Fibroblast of lung (primary cell): ENCODE measurements around the gene SIM1. TPM values are rescaled to one million over a fixed set of nuclear protein-coding genes. Genes with fewer than 3 reads are reported as not detected.

ENCODE experiments used
- DNase-seq, 2 donors: peaks; one replicate each; pipeline versions ENCODE4 v3.0.0 to v3.0.0-alpha.2; 2010; ENCODE audit warnings: low read depth in 2 of 2
- H2AFZ ChIP-seq: 2 replicates; pipeline ENCODE4 v1.5.1; 2012; ENCODE audit warnings: low read length, control low read depth, inconsistent platforms
- H3K27ac ChIP-seq: 2 replicates; pipeline ENCODE4 v1.5.1; 2011; ENCODE audit warnings: low read length, control low read depth; ENCODE audit not compliant: insufficient read depth
- H3K27me3 ChIP-seq: 2 replicates; pipeline ENCODE4 v1.5.1; 2011; ENCODE audit warnings: mild to moderate bottlenecking, low read length; ENCODE audit not compliant: control insufficient read depth, insufficient read depth
- H3K36me3 ChIP-seq: 2 replicates; pipeline ENCODE4 v1.5.1; 2011; ENCODE audit warnings: low read length; ENCODE audit not compliant: control insufficient read depth, insufficient read depth
- H3K4me1 ChIP-seq: 2 replicates; pipeline ENCODE4 v1.5.1; 2011; ENCODE audit warnings: low read length; ENCODE audit not compliant: control insufficient read depth, insufficient read depth; ENCODE audit errors: extremely low read depth
- H3K4me2 ChIP-seq: 2 replicates; pipeline ENCODE4 v1.5.1; 2011; ENCODE audit warnings: low read length, control low read depth; ENCODE audit not compliant: insufficient read depth; ENCODE audit errors: extremely low read depth
- H3K4me3 ChIP-seq, 4 experiments: fragments of 200-600 bp in 1 of 4; sonication (generic) in 1 of 4; replicated peaks in 1 of 4; 2 replicates each; pipeline ENCODE4 v1.5.1; 2011 to 2016; ENCODE audit warnings: low read length in 4 of 4, low read depth in 3 of 4, mild to moderate bottlenecking in 3 of 4, control low read depth in 2 of 4, inconsistent platforms in 1 of 4, mixed read lengths in 1 of 4; ENCODE audit not compliant: insufficient read depth in 1 of 4; ENCODE audit errors: control extremely low read depth in 1 of 4
- H3K79me2 ChIP-seq: 2 replicates; pipeline ENCODE4 v1.5.1; 2012; ENCODE audit warnings: mild to moderate bottlenecking, low read length, inconsistent platforms; ENCODE audit not compliant: control insufficient read depth, insufficient read depth
- H3K9ac ChIP-seq: 2 replicates; pipeline ENCODE4 v1.5.1; 2011; ENCODE audit warnings: mild to moderate bottlenecking, low read length, control low read depth; ENCODE audit not compliant: insufficient read depth
- H3K9me3 ChIP-seq: 2 replicates; pipeline ENCODE4 v1.5.1; 2012; ENCODE audit warnings: low read depth, low read length; ENCODE audit not compliant: control insufficient read depth, insufficient read depth
- H4K20me1 ChIP-seq: 2 replicates; pipeline ENCODE4 v1.5.1; 2011; ENCODE audit warnings: low read length; ENCODE audit not compliant: control insufficient read depth, insufficient read depth; ENCODE audit errors: extremely low read depth
- EZH2 ChIP-seq: IDR thresholded peaks from 2 replicates; pipeline ENCODE4 v1.5.1; 2012; ENCODE audit warnings: low read length, control low read depth, mild to moderate bottlenecking; ENCODE audit errors: missing control alignments
- polyA minus RNA-seq: library from RNA; depleted of rRNA, polyadenylated mRNA; stranded (reverse); fragments of >200 nt; gene quantifications from 2 replicates; pipeline ENCODE4 v1.2.3, GENCODE V29; 2011; ENCODE audit warnings: low replicate concordance
- polyA plus RNA-seq, 2 donors: library from polyadenylated mRNA; depleted of rRNA in 1 of 2; stranded (reverse) in 1 of 2; unstranded in 1 of 2; fragments of >200 nt; gene quantifications; 2 replicates each; pipeline ENCODE4 v1.2.1, GENCODE V29; 2011 to 2012; ENCODE audit warnings: missing spikeins in 1 of 2
- total RNA-seq: library from RNA; depleted of rRNA; stranded (reverse); fragments of >200 nt; gene quantifications from 2 replicates; pipeline ENCODE4 v1.2.1, GENCODE V29; 2014
- TF ChIP-seq, protein P1 (sequence below), 2 donors: IDR thresholded peaks in 1 of 2; conservative IDR thresholded peaks in 1 of 2; 1 replicate in 1 of 2; 2 replicates in 1 of 2; pipeline ENCODE4 v1.5.1; 2011 to 2012; ENCODE audit warnings: low read length in 2 of 2, control low read depth in 1 of 2, inconsistent platforms in 1 of 2, low read depth in 1 of 2, mild to moderate bottlenecking in 1 of 2

Gene SIM1
- total RNA-seq (not detected in 2 replicates), polyA plus RNA-seq (not detected in 2 replicates), polyA minus RNA-seq (not detected in 2 replicates)
- not detected in 2 replicates for polyA plus RNA-seq (2012)

DNA sequence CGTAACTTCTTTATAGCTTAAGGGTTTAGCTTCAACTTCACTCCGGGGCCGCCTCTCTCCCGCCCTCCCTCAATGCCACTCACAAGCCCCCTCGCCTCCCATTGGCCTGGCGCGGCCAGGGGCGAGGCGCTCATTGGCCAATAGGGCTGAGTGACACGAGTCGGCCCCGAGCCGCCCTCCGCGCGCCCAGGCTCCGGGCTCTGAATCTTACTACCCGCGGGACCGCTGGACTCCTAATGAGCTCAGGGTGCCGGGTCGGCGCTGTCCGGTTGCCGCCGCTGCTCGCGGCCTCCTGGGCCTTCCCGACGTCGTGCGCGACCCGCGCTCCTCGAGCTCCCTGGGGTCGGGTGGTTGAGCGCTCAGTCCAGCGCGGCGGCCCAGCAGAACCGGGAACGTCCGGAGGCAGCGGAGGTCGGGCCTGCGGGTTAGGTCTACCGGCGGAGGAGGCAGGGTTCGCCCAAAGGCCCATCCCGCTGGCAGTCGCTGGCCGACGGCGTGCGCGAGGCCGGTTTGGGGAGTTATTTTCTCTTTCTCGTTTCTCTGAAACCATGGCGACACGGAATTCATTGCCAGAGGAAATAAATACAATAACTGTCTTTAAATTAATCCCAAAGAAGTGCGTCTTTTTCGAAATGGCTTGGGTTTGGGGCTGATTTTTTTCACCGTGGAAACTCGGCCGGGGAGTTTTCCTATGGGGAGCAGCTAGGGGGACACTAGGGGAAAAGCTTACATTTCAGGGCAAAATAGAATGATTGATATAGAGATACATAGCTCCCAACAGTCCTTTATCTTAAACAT lies at the start of gene SIM1:
SIM1 (minus strand) TSS at position 19 of the 798 bp plus-strand sequence. CDS start 1,453 bp downstream, outside the sequence.
- Histone ChIP-seq H3K9me3 (no peaks in the 10 kb centered on the region), H4K20me1 (no peaks in the 10 kb centered on the region), H3K4me2 (peak within 1 kb of the TSS; percentile 48), H3K4me1 (no peaks in the 10 kb centered on the region), H3K9ac (no peak within 1 kb of the TSS), H3K27ac (no peak within 1 kb of the TSS), H2AFZ (no peak within 1 kb of the TSS), H3K79me2 (no peaks in the 10 kb centered on the region), H3K27me3 (peaks cover 92% of the 10 kb centered on the region), H3K4me3 (peak within 1 kb of the TSS in 1 of 4 experiments; percentile 17), H3K36me3 (no peaks in the 10 kb centered on the region)
- DNase-seq, result peak; percentile 61 to 70
- TF ChIP-seq EZH2, result peak; percentile 15
- TF ChIP-seq, protein P1, sequence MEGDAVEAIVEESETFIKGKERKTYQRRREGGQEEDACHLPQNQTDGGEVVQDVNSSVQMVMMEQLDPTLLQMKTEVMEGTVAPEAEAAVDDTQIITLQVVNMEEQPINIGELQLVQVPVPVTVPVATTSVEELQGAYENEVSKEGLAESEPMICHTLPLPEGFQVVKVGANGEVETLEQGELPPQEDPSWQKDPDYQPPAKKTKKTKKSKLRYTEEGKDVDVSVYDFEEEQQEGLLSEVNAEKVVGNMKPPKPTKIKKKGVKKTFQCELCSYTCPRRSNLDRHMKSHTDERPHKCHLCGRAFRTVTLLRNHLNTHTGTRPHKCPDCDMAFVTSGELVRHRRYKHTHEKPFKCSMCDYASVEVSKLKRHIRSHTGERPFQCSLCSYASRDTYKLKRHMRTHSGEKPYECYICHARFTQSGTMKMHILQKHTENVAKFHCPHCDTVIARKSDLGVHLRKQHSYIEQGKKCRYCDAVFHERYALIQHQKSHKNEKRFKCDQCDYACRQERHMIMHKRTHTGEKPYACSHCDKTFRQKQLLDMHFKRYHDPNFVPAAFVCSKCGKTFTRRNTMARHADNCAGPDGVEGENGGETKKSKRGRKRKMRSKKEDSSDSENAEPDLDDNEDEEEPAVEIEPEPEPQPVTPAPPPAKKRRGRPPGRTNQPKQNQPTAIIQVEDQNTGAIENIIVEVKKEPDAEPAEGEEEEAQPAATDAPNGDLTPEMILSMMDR (conservative IDR thresholded peaks at IDR 0.05 in 1 of 2, IDR thresholded peaks at IDR 0.05 in 1 of 2; ENCODE audit: low read depth in 1 of 2, low read length in 2 of 2), result no peak

DNA sequence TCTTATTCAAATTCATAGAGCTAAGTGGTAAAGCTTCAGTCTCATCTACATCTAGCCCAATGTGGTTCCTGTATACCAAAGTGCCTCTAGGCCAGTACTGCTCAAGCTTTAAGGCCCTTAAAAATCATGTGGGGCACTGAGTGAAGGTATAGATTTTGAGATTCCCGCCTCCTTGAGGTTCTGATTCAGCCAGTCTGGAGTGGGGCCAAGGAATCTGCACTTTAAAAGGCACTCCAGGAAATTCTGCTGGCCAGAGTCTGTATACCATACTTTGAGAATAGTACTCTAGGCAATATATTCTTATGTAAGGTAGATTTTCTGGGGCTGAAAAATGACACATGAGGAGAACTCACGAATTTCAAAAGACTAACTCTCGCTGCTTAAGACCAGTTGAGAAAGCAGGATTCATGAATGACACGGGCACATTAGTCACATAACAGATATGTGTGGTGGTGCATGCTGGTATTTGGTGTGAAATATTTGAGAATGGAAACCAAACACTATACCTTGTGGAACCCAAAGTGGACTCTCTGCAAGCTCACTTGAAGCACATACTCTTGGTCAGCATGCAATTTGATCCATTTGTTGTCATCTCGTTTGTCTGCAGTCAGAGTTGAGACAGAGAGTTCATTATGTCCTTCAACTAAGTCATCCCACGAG lies 47.6 kb upstream of the SIM1 start:
- no peaks in the 10 kb centered on the region for H4K20me1 ChIP-seq
- DNase-seq, result peak; percentile 9 to 85
- TF ChIP-seq, protein P1 (conservative IDR thresholded peaks at IDR 0.05 in 1 of 2, IDR thresholded peaks at IDR 0.05 in 1 of 2; ENCODE audit: low read depth in 1 of 2, low read length in 2 of 2), result no peak
- TF ChIP-seq EZH2, result no peak
- no peaks in the 10 kb centered on the region for H3K9me3 ChIP-seq
- no peaks in the 10 kb centered on the region for H3K36me3 ChIP-seq
- H3K4me2 ChIP-seq, result no peak overlapping the region
- H3K27me3 ChIP-seq, result no peaks in the 10 kb centered on the region
- no peak overlapping the region for H2AFZ ChIP-seq
- no peak overlapping the region for H3K4me3 ChIP-seq
- no peak overlapping the region for H3K27ac ChIP-seq
- H3K79me2 ChIP-seq, result no peaks in the 10 kb centered on the region
- no peaks in the 10 kb centered on the region for H3K4me1 ChIP-seq
- H3K9ac ChIP-seq, result no peak overlapping the region

DNA sequence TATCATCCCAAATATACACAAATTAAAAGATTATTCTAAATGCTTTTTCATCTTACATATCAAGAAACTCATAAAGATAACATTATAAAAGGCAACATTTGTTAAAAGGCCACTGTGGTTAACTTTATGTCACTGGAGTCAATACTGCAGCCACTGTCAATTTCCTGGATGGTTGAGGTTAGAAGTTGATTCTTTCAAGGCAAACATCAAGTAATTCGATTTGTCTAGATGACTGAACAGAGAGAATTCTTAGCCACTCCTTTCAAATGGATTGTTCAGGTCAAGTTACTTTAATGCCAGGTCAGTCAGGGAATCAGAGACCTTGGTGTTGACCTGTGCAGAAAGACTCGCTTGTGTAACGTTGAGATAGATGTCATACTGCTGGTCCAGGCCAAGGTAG lies 44.4 kb upstream of the SIM1 start:
- TF ChIP-seq, protein P1 (conservative IDR thresholded peaks at IDR 0.05 in 1 of 2, IDR thresholded peaks at IDR 0.05 in 1 of 2; ENCODE audit: low read depth in 1 of 2, low read length in 2 of 2), result no peak
- no peak for TF ChIP-seq EZH2
- Histone ChIP-seq H3K79me2 (no peaks in the 10 kb centered on the region), H3K36me3 (no peaks in the 10 kb centered on the region), H3K4me1 (no peaks in the 10 kb centered on the region), H2AFZ (no peak overlapping the region), H3K4me3 (no peak overlapping the region), H3K27ac (no peak overlapping the region), H3K4me2 (no peak overlapping the region), H3K27me3 (no peaks in the 10 kb centered on the region), H3K9ac (no peak overlapping the region), H4K20me1 (no peaks in the 10 kb centered on the region), H3K9me3 (no peaks in the 10 kb centered on the region)
- DNase-seq, result no peak
